Endometrium (tissue), 2 donors: ENCODE measurements around the gene MSMP.
A peak's percentile ranks its signal among the peaks of the same experiment; 100 is the strongest.

ENCODE experiments used
- FAIRE-seq: peaks from 2 replicates; lab custom pipeline; 2012; peaks lifted over from hg19 to GRCh38; lab: Jason Lieb, UNC
- donor health status: control.
- donor health status: control.

The MSMP gene

GRCh38 chr9:35743452-35743851, 10.6 kb downstream of the MSMP start:
- FAIRE-seq: no peak

- no peak for FAIRE-seq
Measured at GRCh38 chr9:35741740-35742139, 12.3 kb downstream of the MSMP start.

GRCh38 chr9:35740243-35740642, 13.8 kb downstream of the MSMP start:
- no peak for FAIRE-seq

GRCh38 chr9:35738924-35739323, 15.2 kb downstream of the MSMP start:
- no peak for FAIRE-seq

- FAIRE-seq: no peak
Measured at GRCh38 chr9:35738186-35738585, 15.9 kb downstream of the MSMP start.

- FAIRE-seq: no peak
Measured at GRCh38 chr9:35737143-35737542, 16.9 kb downstream of the MSMP start.

- no peak for FAIRE-seq
Measured at GRCh38 chr9:35736201-35736633, 17.9 kb downstream of the MSMP start.

- FAIRE-seq: no peak
Measured at GRCh38 chr9:35734096-35734495, 20.0 kb downstream of the MSMP start.

- FAIRE-seq: no peak
Measured at GRCh38 chr9:35732800-35733541, 21.1 kb downstream of the MSMP start.

GRCh38 chr9:35732185-35732799, 21.8 kb downstream of the MSMP start, which contains the start of the genes CREB3 and TLN1:
Gene CREB3, plus strand, starts transcription at chr9:35732666. Its CDS starts 107 bp downstream, at chr9:35732773.
Gene TLN1, minus strand, starts transcription at chr9:35732195. Its CDS starts 6,501 bp downstream, at chr9:35725694.
- peak; percentile 96 for FAIRE-seq

GRCh38 chr9:35731415-35732184, 22.5 kb downstream of the MSMP start:
- FAIRE-seq: no peak

GRCh38 chr9:35730486-35730854, 23.6 kb downstream of the MSMP start:
- FAIRE-seq: no peak

- FAIRE-seq: no peak
Measured at GRCh38 chr9:35729700-35730485, 24.2 kb downstream of the MSMP start.

GRCh38 chr9:35729101-35729500, 25.0 kb downstream of the MSMP start:
- no peak for FAIRE-seq

- no peak for FAIRE-seq
Measured at GRCh38 chr9:35728041-35728971, 25.8 kb downstream of the MSMP start.

- FAIRE-seq: no peak
Measured at GRCh38 chr9:35727676-35728040, 26.4 kb downstream of the MSMP start.

GRCh38 chr9:35726931-35727330, 27.1 kb downstream of the MSMP start:
- no peak for FAIRE-seq

GRCh38 chr9:35725362-35725761, 28.7 kb downstream of the MSMP start:
- no peak for FAIRE-seq

- FAIRE-seq: no peak
Measured at GRCh38 chr9:35723908-35724307, 30.2 kb downstream of the MSMP start.

GRCh38 chr9:35723426-35723825, 30.6 kb downstream of the MSMP start:
- FAIRE-seq: no peak

- no peak for FAIRE-seq
Measured at GRCh38 chr9:35719546-35719945, 34.5 kb downstream of the MSMP start.
